Posterior cingulate gyrus (tissue), 11 donors: ENCODE data around the gene TRMT1.

Experiments used
- DNase-seq, 10 donors: peaks; one replicate each; pipeline versions ENCODE4 v3.0.0 to v3.0.0-alpha.2; 2020 to 2021; ENCODE audit warnings: mixed read lengths in 3 of 10
- intact Hi-C: fragments of 100-400 bp; cut with DNase I; formaldehyde crosslinking; loops from one replicate; pipeline ENCODE4 v1.15.1; 2023

The TRMT1 gene

GRCh38 chr19:13127811-13128575 is 11.5 kb upstream of the TRMT1 start:
- DNase-seq = peak in 1 of 10 donors; percentile 86
- intact Hi-C loops = no loop called here

- intact Hi-C loops = no loop called here
- DNase-seq = no peak
Observed at GRCh38 chr19:13127051-13127450, 10.5 kb upstream of the TRMT1 start.

- intact Hi-C loops = no loop called here
- peak in 8 of 10 donors; percentile 46 to 94 (median 70) for DNase-seq
Observed at GRCh38 chr19:13122980-13123957, 6.7 kb upstream of the TRMT1 start.

GRCh38 chr19:13122275-13122878 is 5.8 kb upstream of the TRMT1 start:
- intact Hi-C loops = no loop called here
- no peak for DNase-seq

GRCh38 chr19:13121551-13122274 is 5.2 kb upstream of the TRMT1 start:
- intact Hi-C loops = no loop called here
- no peak for DNase-seq

- no peak for DNase-seq
- intact Hi-C loops = no loop called here
Observed at GRCh38 chr19:13120817-13121216, 4.3 kb upstream of the TRMT1 start.

GRCh38 chr19:13120031-13120430 is 3.5 kb upstream of the TRMT1 start:
- intact Hi-C loops = no loop called here
- no peak for DNase-seq

- DNase-seq = no peak
- intact Hi-C loops = no loop called here
Observed at GRCh38 chr19:13119627-13120026, 3.1 kb upstream of the TRMT1 start.

- peak in 1 of 10 donors; percentile 78 for DNase-seq
- intact Hi-C loops = loop anchor here (1.0 kb wide), 1 partner anchor 32 kb away; the partner anchor contains the start of genes IER2 and STX10
Observed at GRCh38 chr19:13118424-13119193, 2.1 kb upstream of the TRMT1 start.

- DNase-seq = peak; percentile 87 to 99 (median 90)
- intact Hi-C loops = loop anchor here (1.0 kb wide), 1 partner anchor 32 kb away; the partner anchor contains the start of genes IER2 and STX10
Observed at GRCh38 chr19:13117772-13118423, 1.4 kb upstream of the TRMT1 start, which contains the start of gene NACC1. NACC1 (plus strand) TSS chr19:13118264; CDS start chr19:13135208, 16,944 bp downstream.

GRCh38 chr19:13117176-13117771 is 734 bp upstream of the TRMT1 start:
- intact Hi-C loops = no loop called here
- peak in 1 of 10 donors; percentile 55 for DNase-seq

- no peak for DNase-seq
- intact Hi-C loops = no loop called here
Observed at GRCh38 chr19:13115936-13116281, 631 bp downstream of the TRMT1 start.

GRCh38 chr19:13112555-13112954 is 4.0 kb downstream of the TRMT1 start:
- DNase-seq = peak in 1 of 10 donors; percentile 57
- intact Hi-C loops = no loop called here

GRCh38 chr19:13110099-13110610 is 6.4 kb downstream of the TRMT1 start:
- intact Hi-C loops = no loop called here

GRCh38 chr19:13109361-13110098 is 7.0 kb downstream of the TRMT1 start:
- intact Hi-C loops = no loop called here
- DNase-seq = peak in 1 of 10 donors; percentile 45

More at GRCh38 chr19:13110099-13110610, 6.4 kb downstream of the TRMT1 start:
- DNase-seq = peak in 1 of 10 donors; percentile 80

GRCh38 chr19:13104848-13105711 is 11.5 kb downstream of the TRMT1 start:
- DNase-seq = no peak
- intact Hi-C loops = no loop called here
